ENCODE measurements around the gene GRAMD1B. TPM values are rescaled to one million over a fixed set of nuclear protein-coding genes. Genes with fewer than 3 reads are reported as not detected.

Gene GRAMD1B
- polyA plus RNA-seq, 2 of the 4 experiments (the other 2 are of a cell fraction): 55.5 to 108 TPM

GRCh38 chr11:123587044-123587443 is 157.0 kb downstream of the GRAMD1B start:
- TF ChIP-seq ELK1 (IDR thresholded peaks at IDR 0.05; ENCODE audit: low read depth, low read length) (no peak), FOSL2 (IDR thresholded peaks at IDR 0.05) (no peak), FOSL2 (CRISPR knock-in tag; IDR thresholded peaks at IDR 0.05) (peak; percentile 72), EP300 (IDR thresholded peaks at IDR 0.05) (no peak), EHMT2 (IDR thresholded peaks at IDR 0.05; ENCODE audit: low read depth) (no peak)
- Histone ChIP-seq H3K4me2 (peak overlapping the region; percentile 93), H3K4me3 (peak overlapping the region; percentile 23; the same call in 1 of the 3 replicates), H3K4me1 (peaks cover 78% of the 10 kb centered on the region), H3K9me3 (no peaks in the 10 kb centered on the region), H3K27ac (peak overlapping the region; percentile 97)
- ATAC-seq (peak; percentile 12 to 15; a peak in 5 of 6 replicates), DNase-seq (ENCODE audit: low read depth in 1 of 2, low spot score in 1 of 2) (peak; percentile 61 to 73), FAIRE-seq (no peak)
- WGBS (ENCODE audit: missing lambda C conversion rate): 62% methylated on average over 2 of the region's 2 CpGs
- CTCF ChIA-PET: interaction anchor here (1.7 kb wide), 1 partner anchor 10 kb away, joined by 6 read pairs; no protein-coding TSS in a partner anchor
- POLR2A ChIA-PET: no interaction called here

- DNase-seq (ENCODE audit: low read depth in 1 of 2, low spot score in 1 of 2) (peak in 1 of 2 experiments; percentile 63), FAIRE-seq (no peak), ATAC-seq (peak; percentile 5 to 37; a peak in 3 of 6 replicates)
- WGBS (ENCODE audit: missing lambda C conversion rate): 30% methylated on average over 5 of the region's 6 CpGs
- H3K9me3 ChIP-seq: no peaks in the 10 kb centered on the region
- H3K4me3 ChIP-seq: peak overlapping the region; percentile 23; the same call in 1 of the 3 replicates
- H3K4me2 ChIP-seq: peak overlapping the region; percentile 93
- peak overlapping the region; percentile 97 for H3K27ac ChIP-seq
- H3K4me1 ChIP-seq: peaks cover 78% of the 10 kb centered on the region
- ChIA-PET CTCF (interaction anchor here (1.1 kb wide), 1 partner anchor 11 kb away, joined by 5 read pairs; no protein-coding TSS in a partner anchor), POLR2A (no interaction called here)
- no peak for TF ChIP-seq HOXB5 (CRISPR knock-in tag; IDR thresholded peaks at IDR 0.05)
- 0 out of 2 replicates have a peak, but pooled peaks have one; percentile 60 for TF ChIP-seq HOXA7 (CRISPR knock-in tag; IDR thresholded peaks at IDR 0.05)
- TF ChIP-seq HOXB13 (CRISPR knock-in tag; IDR thresholded peaks at IDR 0.05; ENCODE audit: low read depth): 0 out of 2 replicates have a peak, but pooled peaks have one; percentile 39
- TF ChIP-seq FOSB (CRISPR knock-in tag; IDR thresholded peaks at IDR 0.05): 0 out of 2 replicates have a peak, but pooled peaks have one; percentile 69
- no peak for TF ChIP-seq POLR2A (IDR thresholded peaks at IDR 0.05; ENCODE audit: low read length)
Observed at GRCh38 chr11:123587559-123587958, 157.5 kb downstream of the GRAMD1B start.

GRCh38 chr11:123588117-123588863 is 158.2 kb downstream of the GRAMD1B start:
- peak; percentile 83 to 93 for DNase-seq (ENCODE audit: low read depth in 1 of 2, low spot score in 1 of 2)
- Histone ChIP-seq H3K4me3 (peak overlapping the region; percentile 14; the same call in 1 of the 3 replicates), H3K4me2 (peak overlapping the region; percentile 93), H3K9me3 (no peaks in the 10 kb centered on the region), H3K27ac (peak overlapping the region; percentile 97), H3K4me1 (peaks cover 84% of the 10 kb centered on the region)
- peak; percentile 78 for FAIRE-seq
- peak; percentile 45 to 73 for ATAC-seq
- ChIA-PET POLR2A (no interaction called here), CTCF (interaction anchor here (1.1 kb wide), 1 partner anchor 11 kb away, joined by 5 read pairs; no protein-coding TSS in a partner anchor)
- WGBS (ENCODE audit: missing lambda C conversion rate): 1% methylated on average over 10 of the region's 14 CpGs
- TF ChIP-seq ZSCAN20 (CRISPR knock-in tag; IDR thresholded peaks at IDR 0.05) (no peak), RAD21 (conservative IDR thresholded peaks at IDR 0.05 in 1 of 2, IDR thresholded peaks at IDR 0.05 in 1 of 2) (no peak), CTCF (IDR thresholded peaks at IDR 0.05) (no peak), NFE2L2 (conservative IDR thresholded peaks at IDR 0.05; ENCODE audit: low read length) (no peak), ZC3H11A (IDR thresholded peaks at IDR 0.05) (no peak), GATA3 (IDR thresholded peaks at IDR 0.05; ENCODE audit: borderline replicate concordance) (peak; percentile 70), ZNF302 (CRISPR knock-in tag; IDR thresholded peaks at IDR 0.05) (no peak), RCOR1 (IDR thresholded peaks at IDR 0.05; ENCODE audit: low read depth, low read length) (no peak), RFX5 (IDR thresholded peaks at IDR 0.05) (no peak), CEBPB (IDR thresholded peaks at IDR 0.05) (no peak), CBX2 (IDR thresholded peaks at IDR 0.05; ENCODE audit: borderline replicate concordance, low read depth) (no peak), FOXS1 (CRISPR knock-in tag; IDR thresholded peaks at IDR 0.05) (no peak), ATOH8 (CRISPR knock-in tag; IDR thresholded peaks at IDR 0.05; ENCODE audit: low read depth) (no peak), KDM1A (IDR thresholded peaks at IDR 0.05; ENCODE audit: low read depth) (no peak), E2F6 (IDR thresholded peaks at IDR 0.05; ENCODE audit: borderline replicate concordance, low read depth) (no peak; the same call in 1 of the 2 replicates), CHD4 (IDR thresholded peaks at IDR 0.05; ENCODE audit: borderline replicate concordance) (no peak), SMC3 (IDR thresholded peaks at IDR 0.05) (no peak), HDAC2 (IDR thresholded peaks at IDR 0.05) (no peak), HES2 (IDR thresholded peaks at IDR 0.05) (no peak), ESRRA (IDR thresholded peaks at IDR 0.05; ENCODE audit: borderline replicate concordance, low read length) (no peak), HOXB13 (CRISPR knock-in tag; IDR thresholded peaks at IDR 0.05; ENCODE audit: low read depth) (peak; percentile 84)
